Body of pancreas (tissue), 4 donors: ENCODE results near the gene ANKRD34A. TPM values are rescaled to one million over a fixed set of nuclear protein-coding genes. Genes with fewer than 3 reads are reported as not detected.

ENCODE experiments used
- ATAC-seq: fragments of 150-250 bp; one replicate; pipeline ENCODE4 v1.9.1; 2016
- DNase-seq, 4 donors: peaks; one replicate each; pipeline ENCODE4 v3.0.0-alpha.2; 2019
- H3K27ac ChIP-seq, 4 donors: fragments of 200-600 bp; sonication (generic); 1 replicate in 3 of 4; 2 replicates in 1 of 4; pipeline versions ENCODE4 v1.5.1 to v1.6.1; 2016 to 2019; ENCODE audit warnings: mild to moderate bottlenecking in 1 of 4, mixed read lengths in 1 of 4, moderate library complexity in 1 of 4
- H3K27me3 ChIP-seq, 2 donors: fragments of 200-600 bp; sonication (generic); one replicate each; pipeline ENCODE4 v1.6.0; 2016; ENCODE audit warnings: mild to moderate bottlenecking in 1 of 2
- H3K36me3 ChIP-seq, 2 donors: fragments of 200-600 bp; sonication (generic); replicated peaks in 1 of 2; 2 replicates each; pipeline ENCODE4 v1.5.1; 2016; ENCODE audit warnings: low read depth in 2 of 2; ENCODE audit not compliant: insufficient read depth in 1 of 2
- H3K4me1 ChIP-seq: fragments of 200-600 bp; sonication (generic); one replicate; pipeline ENCODE4 v1.6.0; 2016
- H3K4me3 ChIP-seq, 2 donors: fragments of 200-600 bp; sonication (generic); 1 replicate in 1 of 2; 2 replicates in 1 of 2; pipeline ENCODE4 v1.5.1; 2016 to 2019
- H3K9me3 ChIP-seq, 3 donors: fragments of 200-600 bp; sonication (generic); 1 replicate in 2 of 3; 2 replicates in 1 of 3; pipeline ENCODE4 v1.5.1; 2016
- CTCF ChIP-seq, 7 experiments: fragments of 450-650 bp in 4 of 7; fragments of 200-600 bp in 3 of 7; sonication (generic) in 3 of 7; IDR thresholded peaks; one replicate each; pipeline ENCODE4 v1.5.1; 2016 to 2019; ENCODE audit warnings: antibody characterized with exemption in 7 of 7
- POLR2A ChIP-seq, 3 donors: fragments of 450-650 bp; IDR thresholded peaks; one replicate each; pipeline ENCODE4 v1.6.1; 2016; ENCODE audit warnings: antibody characterized with exemption in 3 of 3, mild to moderate bottlenecking in 2 of 3
- WGBS, 2 donors: methylation state at CpG; one replicate each; pipeline ENCODE4 v1.1.5; 2017; 5-methylcytosine and 5-hydroxymethylcytosine counted together
- intact Hi-C: fragments of 100-400 bp; cut with DNase I; formaldehyde crosslinking; loops from one replicate; pipeline ENCODE4 v1.15.1; 2023
- total RNA-seq, 2 donors: library from RNA; depleted of rRNA; stranded (reverse); fragments of >200 nt; gene quantifications; one replicate each; pipeline ENCODE4 v1.1.0, GENCODE V29; 2016

The ANKRD34A gene
- total RNA-seq, 2 donors from 2014 or later = 0.66 TPM; not detected in 1

- 13 to 16% methylated on average over 12 of the region's 12 CpGs for WGBS, 2 donors
- Histone ChIP-seq H3K4me1 (peaks cover 51% of the 10 kb centered on the region), H3K27ac (peak overlapping the region; percentile 94 to 98 (median 96)), H3K27me3 (no peaks in the 10 kb centered on the region), H3K9me3 (no peaks in the 10 kb centered on the region), H3K4me3 (peak overlapping the region; percentile 21 to 43), H3K36me3 (peaks cover 10 to 18% of the 10 kb centered on the region in 2 donors)
- intact Hi-C loops = no loop called here
- peak in 3 of 4 donors; percentile 42 to 66 (median 53) for DNase-seq
- TF ChIP-seq CTCF (IDR thresholded peaks at IDR 0.05) = no peak
- TF ChIP-seq POLR2A (IDR thresholded peaks at IDR 0.05) = no peak
- ATAC-seq = peak; percentile 3
Measured at GRCh38 chr1:145997016-145997717, 32.8 kb upstream of the ANKRD34A start.

- peak; percentile 98 to 100 (median 99) for DNase-seq
- Histone ChIP-seq H3K4me1 (peaks cover 58% of the 10 kb centered on the region), H3K4me3 (peak within 1 kb of the TSS; percentile 43 to 94), H3K36me3 (peaks cover 10 to 18% of the 10 kb centered on the region in 2 donors), H3K27me3 (no peaks in the 10 kb centered on the region), H3K27ac (peak within 1 kb of the TSS; percentile 94 to 98 (median 96)), H3K9me3 (no peaks in the 10 kb centered on the region)
- intact Hi-C loops = no loop called here
- WGBS, 2 donors = 1% methylated on average over 24 to 30 of the region's 30 CpGs
- TF ChIP-seq CTCF (IDR thresholded peaks at IDR 0.05) = no peak
- peak; percentile 97 to 100 (median 100) for TF ChIP-seq POLR2A (IDR thresholded peaks at IDR 0.05)
- peak; percentile 95 for ATAC-seq
Measured at GRCh38 chr1:145996433-145997015, 32.1 kb upstream of the ANKRD34A start, which contains the start of gene TXNIP. Gene TXNIP (minus strand): TSS chr1:145996579. CDS start chr1:145996266, 313 bp downstream.

- no peak for TF ChIP-seq POLR2A (IDR thresholded peaks at IDR 0.05)
- TF ChIP-seq CTCF (IDR thresholded peaks at IDR 0.05) = no peak
- ATAC-seq = no peak
- Histone ChIP-seq H3K27ac (peak overlapping the region; percentile 70 to 98 (median 95)), H3K36me3 (peaks cover 10 to 18% of the 10 kb centered on the region in 2 donors), H3K27me3 (no peaks in the 10 kb centered on the region), H3K4me1 (peaks cover 63% of the 10 kb centered on the region), H3K9me3 (no peaks in the 10 kb centered on the region), H3K4me3 (peak overlapping the region; percentile 41 to 94)
- WGBS, 2 donors = 0 to 1% methylated on average over 13 of the region's 13 CpGs
- peak in 1 of 4 donors; percentile 39 for DNase-seq
- intact Hi-C loops = no loop called here
Measured at GRCh38 chr1:145995964-145996432, 31.6 kb upstream of the ANKRD34A start.

DNA sequence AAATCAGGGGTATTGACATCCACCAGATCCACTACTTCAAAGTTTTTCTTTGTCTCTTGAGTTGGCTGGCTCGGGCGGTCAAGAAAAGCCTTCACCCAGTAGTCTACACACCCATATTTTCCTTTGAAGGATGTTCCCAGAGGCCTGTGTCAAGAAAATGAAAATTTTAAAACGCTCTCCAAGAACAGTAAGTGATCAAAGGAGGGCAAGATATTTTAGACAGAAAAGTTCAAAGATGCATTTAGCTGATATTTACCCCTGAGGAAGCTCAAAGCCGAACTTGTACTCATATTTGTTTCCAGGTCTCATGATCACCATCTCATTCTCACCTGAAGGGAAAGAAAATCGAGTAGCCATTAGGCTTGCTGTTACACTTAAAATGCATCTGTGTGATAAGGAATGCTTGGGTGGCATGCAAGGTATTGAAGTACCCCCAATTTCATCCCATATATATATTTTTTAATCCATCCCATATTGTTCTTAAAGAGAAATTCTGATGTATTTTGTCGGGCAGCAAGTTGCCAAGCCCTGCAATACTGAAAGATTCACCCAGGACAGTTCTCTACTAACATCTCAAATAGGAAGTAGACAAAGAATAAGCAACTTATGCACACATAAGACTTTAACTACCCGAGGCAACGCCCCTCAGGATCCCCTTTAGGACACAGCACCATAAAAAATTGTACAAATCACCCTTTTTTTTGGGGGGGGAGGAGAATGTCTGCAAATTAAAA is 30.9 kb upstream of the ANKRD34A start:
- H3K36me3 ChIP-seq = peaks cover 10 to 18% of the 10 kb centered on the region in 2 donors
- peak overlapping the region; percentile 41 to 94 for H3K4me3 ChIP-seq
- no peak for ATAC-seq
- no peaks in the 10 kb centered on the region for H3K9me3 ChIP-seq
- H3K27me3 ChIP-seq = no peaks in the 10 kb centered on the region
- 1% methylated on average over 8 of the region's 8 CpGs for WGBS, 2 donors
- intact Hi-C loops = no loop called here
- H3K4me1 ChIP-seq = peaks cover 67% of the 10 kb centered on the region
- no peak for DNase-seq
- TF ChIP-seq POLR2A (IDR thresholded peaks at IDR 0.05) (no peak), CTCF (IDR thresholded peaks at IDR 0.05) (no peak)
- peak overlapping the region; percentile 70 to 98 (median 95) for H3K27ac ChIP-seq
